ENCODE measurements around the gene IDH2. TPM values are rescaled to one million over a fixed set of nuclear protein-coding genes. Genes with fewer than 3 reads are reported as not detected.

Gene IDH2
- total and polyA plus RNA-seq, 2 experiments from 2014 or later, result 67.7 to 104 TPM

DNA sequence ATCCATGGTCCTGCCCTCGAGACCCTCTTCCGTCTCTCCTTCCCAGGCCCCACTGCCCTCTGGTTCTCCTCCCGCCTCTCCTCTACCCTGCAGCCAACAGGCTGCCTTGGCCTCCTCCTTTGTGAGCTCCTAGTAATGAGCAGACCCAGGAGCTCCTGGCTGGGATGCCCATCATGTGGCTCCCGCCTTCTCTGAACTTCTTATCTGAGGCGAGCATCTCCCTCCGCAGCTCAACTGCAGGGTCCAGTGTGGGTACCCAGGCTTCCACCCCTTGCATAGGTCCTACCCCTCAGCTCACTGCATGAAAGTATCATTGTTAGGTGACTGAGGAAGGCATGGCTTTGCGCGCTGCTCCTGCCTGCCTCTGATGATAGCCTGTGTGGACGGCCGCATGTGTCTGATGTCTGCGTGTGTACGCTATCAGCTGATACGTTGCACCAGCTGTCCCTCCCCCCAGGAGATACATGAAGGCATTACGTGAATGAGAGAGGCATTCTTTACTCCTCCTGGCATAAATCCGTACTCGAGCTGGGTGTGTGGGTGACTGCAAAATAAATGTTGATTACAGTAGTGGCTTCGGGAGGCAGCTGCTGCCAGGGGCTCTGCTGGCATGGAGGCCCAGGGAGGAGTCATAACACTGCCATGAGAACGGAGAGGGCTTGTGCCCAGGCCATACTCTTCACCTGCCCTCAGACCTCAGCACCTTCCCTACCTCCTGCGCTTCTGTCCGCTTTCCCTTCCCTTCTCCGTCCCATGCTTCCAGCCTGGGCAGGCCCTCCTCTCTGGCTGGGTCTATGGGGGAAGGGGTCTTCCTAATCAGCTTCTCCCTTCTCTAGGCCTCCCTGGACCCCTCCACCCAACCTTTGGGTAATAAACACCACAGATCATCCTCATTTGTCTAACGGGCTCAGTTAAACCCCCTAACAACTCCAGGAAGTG lies 52.3 kb downstream of the IDH2 start:
- Histone ChIP-seq H3K4me3 (no peak overlapping the region), H3K9me3 (ENCODE audit: low read depth) (no peaks in the 10 kb centered on the region), H3K9me2 (ENCODE audit: insufficient read depth) (no peaks in the 10 kb centered on the region), H3K36me3 (ENCODE audit: low read depth) (no peaks in the 10 kb centered on the region), H3K9ac (no peak overlapping the region), H3K79me2 (ENCODE audit: insufficient read depth) (peaks cover 67% of the 10 kb centered on the region), H2AFZ (no peak overlapping the region), H3K27me3 (replicated peaks; ENCODE audit: insufficient read depth) (no peaks in the 10 kb centered on the region), H3F3A (ENCODE audit: insufficient read depth) (no peaks in the 10 kb centered on the region), H3K27ac (no peak overlapping the region), H3K4me2 (ENCODE audit: unreplicated experiment) (no peak overlapping the region), H4K20me1 (ENCODE audit: insufficient read depth) (no peaks in the 10 kb centered on the region), H3K4me1 (ENCODE audit: insufficient read depth) (no peaks in the 10 kb centered on the region)
- 87 to 89% methylated on average over 22 of the region's 22 CpGs for WGBS, 2 experiments (ENCODE audit: low coverage in 1 of 2, low lambda C conversion rate in 2 of 2, missing lambda C conversion rate in 2 of 2)
- TF ChIP-seq EZH2phosphoT487 (IDR thresholded peaks at IDR 0.05; ENCODE audit: insufficient read depth, low read depth) (no peak), EZH2 (IDR thresholded peaks at IDR 0.05; ENCODE audit: insufficient read depth, poor library complexity, severe bottlenecking) (no peak)
- DNase-seq, result no peak
- in situ Hi-C loops (cut with MboI), result loop anchor here (25.0 kb wide), 1 partner anchor 288 kb away; the partner anchor contains the start of gene MESP1

DNA sequence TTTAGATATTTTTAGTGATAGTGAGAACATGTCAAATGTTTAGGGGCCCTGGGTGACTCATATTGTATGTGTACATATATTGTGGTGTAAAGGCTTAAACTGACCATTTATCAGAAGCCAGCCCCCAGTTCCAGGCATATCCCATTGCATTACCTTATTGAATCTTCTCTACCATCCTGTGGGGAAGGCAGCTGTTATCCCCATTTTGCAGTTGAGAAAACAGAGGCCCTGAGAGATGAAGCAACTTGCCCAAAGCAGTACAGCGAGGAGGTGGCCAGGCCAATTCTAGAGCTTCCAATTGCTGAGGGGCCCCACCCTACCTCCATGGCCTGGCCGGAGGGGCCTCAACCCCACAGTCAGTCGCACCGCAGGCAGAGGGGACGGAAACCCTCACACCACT lies 53.2 kb downstream of the IDH2 start:
- Histone ChIP-seq H3K9ac (no peak overlapping the region), H3K79me2 (ENCODE audit: insufficient read depth) (peaks cover 67% of the 10 kb centered on the region), H2AFZ (no peak overlapping the region), H3K9me3 (ENCODE audit: low read depth) (no peaks in the 10 kb centered on the region), H3K4me3 (no peak overlapping the region), H3K36me3 (ENCODE audit: low read depth) (no peaks in the 10 kb centered on the region), H3K4me2 (ENCODE audit: unreplicated experiment) (no peak overlapping the region), H3K4me1 (ENCODE audit: insufficient read depth) (no peaks in the 10 kb centered on the region), H3K27me3 (replicated peaks; ENCODE audit: insufficient read depth) (no peaks in the 10 kb centered on the region), H3F3A (ENCODE audit: insufficient read depth) (no peaks in the 10 kb centered on the region), H3K27ac (no peak overlapping the region), H4K20me1 (ENCODE audit: insufficient read depth) (no peaks in the 10 kb centered on the region), H3K9me2 (ENCODE audit: insufficient read depth) (no peaks in the 10 kb centered on the region)
- no peak for DNase-seq
- TF ChIP-seq EZH2 (IDR thresholded peaks at IDR 0.05; ENCODE audit: insufficient read depth, poor library complexity, severe bottlenecking), result no peak
- TF ChIP-seq EZH2phosphoT487 (IDR thresholded peaks at IDR 0.05; ENCODE audit: insufficient read depth, low read depth), result no peak
- in situ Hi-C loops (cut with MboI), result no loop called here
- WGBS, 2 experiments (ENCODE audit: low coverage in 1 of 2, low lambda C conversion rate in 2 of 2, missing lambda C conversion rate in 2 of 2), result 100% methylated on average over 5 of the region's 5 CpGs

DNA sequence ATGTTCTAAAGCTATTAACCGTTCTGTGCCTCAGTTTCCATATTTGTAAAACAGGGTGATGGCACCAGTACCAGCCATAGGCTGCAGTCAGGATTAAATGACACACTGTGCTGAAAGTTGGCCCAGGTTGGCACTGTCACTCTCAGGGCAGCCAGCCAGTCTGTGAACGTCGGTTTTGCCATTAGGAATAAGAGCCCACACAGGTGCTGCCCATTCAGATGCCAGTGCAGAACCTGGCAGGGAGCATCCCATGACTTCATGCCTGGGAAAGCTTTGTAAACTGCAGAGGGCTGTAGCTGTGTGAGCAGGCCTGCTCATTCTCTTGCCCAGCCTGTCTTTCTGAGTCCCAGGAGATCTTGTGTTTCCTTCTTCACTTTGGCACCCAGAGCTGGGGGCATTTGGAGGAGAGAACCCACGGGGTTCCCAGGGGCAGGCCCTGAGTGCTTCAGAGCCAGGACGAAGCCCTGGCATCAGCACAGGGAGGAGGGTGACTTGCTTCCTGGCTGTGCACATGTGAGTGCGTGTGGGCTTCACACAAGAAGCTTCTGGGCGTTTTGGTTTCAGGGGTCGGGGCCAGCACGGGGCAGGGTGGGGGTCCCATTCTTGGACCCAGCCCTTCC lies 54.2 kb downstream of the IDH2 start:
- Histone ChIP-seq H3F3A (ENCODE audit: insufficient read depth) (no peaks in the 10 kb centered on the region), H4K20me1 (ENCODE audit: insufficient read depth) (no peaks in the 10 kb centered on the region), H2AFZ (no peak overlapping the region), H3K4me3 (no peak overlapping the region), H3K79me2 (ENCODE audit: insufficient read depth) (peaks cover 62% of the 10 kb centered on the region), H3K9me2 (ENCODE audit: insufficient read depth) (no peaks in the 10 kb centered on the region), H3K4me2 (ENCODE audit: unreplicated experiment) (no peak overlapping the region), H3K9ac (no peak overlapping the region), H3K36me3 (ENCODE audit: low read depth) (no peaks in the 10 kb centered on the region), H3K9me3 (ENCODE audit: low read depth) (no peaks in the 10 kb centered on the region), H3K27me3 (replicated peaks; ENCODE audit: insufficient read depth) (no peaks in the 10 kb centered on the region), H3K4me1 (ENCODE audit: insufficient read depth) (no peaks in the 10 kb centered on the region), H3K27ac (no peak overlapping the region)
- DNase-seq, result no peak
- 50 to 55% methylated on average over 9 of the region's 9 CpGs for WGBS, 2 experiments (ENCODE audit: low coverage in 1 of 2, low lambda C conversion rate in 2 of 2, missing lambda C conversion rate in 2 of 2)
- TF ChIP-seq EZH2 (IDR thresholded peaks at IDR 0.05; ENCODE audit: insufficient read depth, poor library complexity, severe bottlenecking), result no peak
- TF ChIP-seq EZH2phosphoT487 (IDR thresholded peaks at IDR 0.05; ENCODE audit: insufficient read depth, low read depth), result no peak
- in situ Hi-C loops (cut with MboI), result no loop called here

DNA sequence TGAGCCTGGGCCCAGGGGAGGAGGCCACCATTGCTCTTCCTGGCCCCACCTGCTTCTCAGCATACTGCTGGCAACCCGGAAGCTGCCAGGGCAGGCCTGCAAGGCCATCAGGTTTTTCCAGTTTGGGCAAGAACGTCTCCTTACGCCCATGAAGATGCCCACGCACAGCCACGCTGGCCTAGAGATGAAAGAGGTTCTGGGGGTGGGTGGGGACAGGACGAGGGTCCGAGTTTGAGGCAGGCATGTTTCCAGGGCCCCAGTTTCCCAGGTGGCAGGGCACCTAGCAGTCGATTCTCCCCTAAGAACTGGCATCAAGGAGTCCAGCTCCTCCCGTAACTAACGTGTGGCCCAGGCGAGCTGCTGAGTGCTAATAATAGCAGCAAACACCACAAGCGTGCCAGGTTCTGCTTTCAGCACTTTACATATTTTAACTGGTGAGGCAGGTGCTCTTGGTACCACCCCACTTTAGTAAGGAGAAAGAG lies 55.3 kb downstream of the IDH2 start:
- Histone ChIP-seq H3K9me2 (ENCODE audit: insufficient read depth) (no peaks in the 10 kb centered on the region), H3K4me1 (ENCODE audit: insufficient read depth) (no peaks in the 10 kb centered on the region), H3K27me3 (replicated peaks; ENCODE audit: insufficient read depth) (no peaks in the 10 kb centered on the region), H3K9ac (no peak overlapping the region), H4K20me1 (ENCODE audit: insufficient read depth) (no peaks in the 10 kb centered on the region), H3F3A (ENCODE audit: insufficient read depth) (no peaks in the 10 kb centered on the region), H3K9me3 (ENCODE audit: low read depth) (no peaks in the 10 kb centered on the region), H2AFZ (no peak overlapping the region), H3K4me3 (no peak overlapping the region), H3K27ac (no peak overlapping the region), H3K4me2 (ENCODE audit: unreplicated experiment) (no peak overlapping the region), H3K36me3 (ENCODE audit: low read depth) (no peaks in the 10 kb centered on the region), H3K79me2 (ENCODE audit: insufficient read depth) (peaks cover 63% of the 10 kb centered on the region)
- in situ Hi-C loops (cut with MboI), result no loop called here
- TF ChIP-seq EZH2 (IDR thresholded peaks at IDR 0.05; ENCODE audit: insufficient read depth, poor library complexity, severe bottlenecking) (no peak), EZH2phosphoT487 (IDR thresholded peaks at IDR 0.05; ENCODE audit: insufficient read depth, low read depth) (no peak)
- no peak for DNase-seq
- 87 to 88% methylated on average over 12 of the region's 12 CpGs for WGBS, 2 experiments (ENCODE audit: low coverage in 1 of 2, low lambda C conversion rate in 2 of 2, missing lambda C conversion rate in 2 of 2)
